Ureter (tissue), 1 donor: ENCODE data around the gene ZNF423. TPM values are rescaled to one million over a fixed set of nuclear protein-coding genes. Genes with fewer than 3 reads are reported as not detected.

ENCODE experiments used
- DNase-seq: peaks from one replicate; pipeline ENCODE4 v3.0.0-alpha.2; 2020; ENCODE audit warnings: low spot score
- total RNA-seq: library from RNA; stranded (reverse); gene quantifications from one replicate; pipeline ENCODE4 v1.2.4, GENCODE V29; 2023
- donor health status: DM: yes; HTN: yes; CAD: no.

ZNF423 gene
- total RNA-seq, 1 donor from 2014 or later = 15.7 TPM

- no peak for DNase-seq
Observed at GRCh38 chr16:49786926-49787557, 68.9 kb downstream of the ZNF423 start.

- DNase-seq = no peak
Observed at GRCh38 chr16:49785970-49786369, 69.9 kb downstream of the ZNF423 start.

- no peak for DNase-seq
Observed at GRCh38 chr16:49782405-49782804, 73.5 kb downstream of the ZNF423 start.

- no peak for DNase-seq
Observed at GRCh38 chr16:49781401-49781800, 74.5 kb downstream of the ZNF423 start.

GRCh38 chr16:49780433-49780832 is 75.5 kb downstream of the ZNF423 start:
- no peak for DNase-seq

GRCh38 chr16:49779979-49780378 is 75.9 kb downstream of the ZNF423 start:
- DNase-seq = no peak

- DNase-seq = no peak
Observed at GRCh38 chr16:49778202-49778930, 77.5 kb downstream of the ZNF423 start.

- no peak for DNase-seq
Observed at GRCh38 chr16:49776734-49777133, 79.2 kb downstream of the ZNF423 start.

GRCh38 chr16:49776085-49776595 is 79.8 kb downstream of the ZNF423 start:
- DNase-seq = no peak

- DNase-seq = no peak
Observed at GRCh38 chr16:49775581-49775980, 80.3 kb downstream of the ZNF423 start.

- no peak for DNase-seq
Observed at GRCh38 chr16:49775018-49775417, 80.9 kb downstream of the ZNF423 start.

- DNase-seq = no peak
Observed at GRCh38 chr16:49773534-49774475, 82.1 kb downstream of the ZNF423 start.

GRCh38 chr16:49767998-49768397 is 87.9 kb downstream of the ZNF423 start:
- DNase-seq = no peak

- no peak for DNase-seq
Observed at GRCh38 chr16:49767414-49767813, 88.5 kb downstream of the ZNF423 start.

- no peak for DNase-seq
Observed at GRCh38 chr16:49766225-49766624, 89.7 kb downstream of the ZNF423 start.

- no peak for DNase-seq
Observed at GRCh38 chr16:49763826-49764225, 92.1 kb downstream of the ZNF423 start.

- DNase-seq = no peak
Observed at GRCh38 chr16:49760815-49761214, 95.1 kb downstream of the ZNF423 start.

- no peak for DNase-seq
Observed at GRCh38 chr16:49757559-49758069, 98.3 kb downstream of the ZNF423 start.

GRCh38 chr16:49756775-49757558 is 98.9 kb downstream of the ZNF423 start:
- no peak for DNase-seq

- no peak for DNase-seq
Observed at GRCh38 chr16:49755716-49756505, 100.0 kb downstream of the ZNF423 start.

- no peak for DNase-seq
Observed at GRCh38 chr16:49755313-49755620, 100.6 kb downstream of the ZNF423 start.
